ENCODE data around the gene FUT3.
A peak's percentile ranks its signal among the peaks of the same experiment; 100 is the strongest.
"Not testable (repeated sequence)": the region's sequence is repeated elsewhere in the genome, so short reads cannot be mapped to it uniquely, and the experiment has no call there.

Gene FUT3

GRCh38 chr19:5867201-5868136 is 16.2 kb upstream of the FUT3 start:
- H3K4me3 Mint-ChIP-seq, result no peak overlapping the region
- H3K9me3 Mint-ChIP-seq, result no peaks in the 10 kb centered on the region
- no peak overlapping the region for H3K27ac Mint-ChIP-seq
- no peaks in the 10 kb centered on the region for H3K36me3 Mint-ChIP-seq (ENCODE audit: low read depth)
- DNase-seq, result no peak
- no peaks in the 10 kb centered on the region for H3K27me3 Mint-ChIP-seq
- no peaks in the 10 kb centered on the region for H3K4me1 Mint-ChIP-seq (ENCODE audit: low read depth)

- no peaks in the 10 kb centered on the region for H3K27me3 Mint-ChIP-seq
- no peak overlapping the region for H3K27ac Mint-ChIP-seq
- DNase-seq, result no peak
- H3K36me3 Mint-ChIP-seq (ENCODE audit: low read depth), result no peaks in the 10 kb centered on the region
- no peak overlapping the region for H3K4me3 Mint-ChIP-seq
- H3K4me1 Mint-ChIP-seq (ENCODE audit: low read depth), result no peaks in the 10 kb centered on the region
- no peaks in the 10 kb centered on the region for H3K9me3 Mint-ChIP-seq
These were observed 14.5 kb upstream of the FUT3 start for GRCh38 chr19:5865772-5866171.

- Mint-ChIP-seq H3K4me1 (ENCODE audit: low read depth) (no peaks in the 10 kb centered on the region), H3K27me3 (no peaks in the 10 kb centered on the region), H3K4me3 (no peak overlapping the region), H3K36me3 (ENCODE audit: low read depth) (no peaks in the 10 kb centered on the region), H3K27ac (peak overlapping the region; percentile 22), H3K9me3 (no peaks in the 10 kb centered on the region)
- DNase-seq, result no peak
These were observed 13.7 kb upstream of the FUT3 start for GRCh38 chr19:5864725-5865486.

GRCh38 chr19:5864013-5864720 is 12.9 kb upstream of the FUT3 start:
- H3K27me3 Mint-ChIP-seq, result no peaks in the 10 kb centered on the region
- H3K36me3 Mint-ChIP-seq (ENCODE audit: low read depth), result no peaks in the 10 kb centered on the region
- H3K27ac Mint-ChIP-seq, result no peak overlapping the region
- no peak overlapping the region for H3K4me3 Mint-ChIP-seq
- no peaks in the 10 kb centered on the region for H3K9me3 Mint-ChIP-seq
- DNase-seq, result no peak
- H3K4me1 Mint-ChIP-seq (ENCODE audit: low read depth), result no peaks in the 10 kb centered on the region

GRCh38 chr19:5863030-5863665 is 11.9 kb upstream of the FUT3 start:
- DNase-seq, result no peak
- H3K36me3 Mint-ChIP-seq (ENCODE audit: low read depth), result no peaks in the 10 kb centered on the region
- no peak overlapping the region for H3K27ac Mint-ChIP-seq
- H3K27me3 Mint-ChIP-seq, result no peaks in the 10 kb centered on the region
- H3K4me3 Mint-ChIP-seq, result no peak overlapping the region
- H3K9me3 Mint-ChIP-seq, result no peaks in the 10 kb centered on the region
- H3K4me1 Mint-ChIP-seq (ENCODE audit: low read depth), result no peaks in the 10 kb centered on the region

- Mint-ChIP-seq H3K36me3 (ENCODE audit: low read depth) (no peaks in the 10 kb centered on the region), H3K27me3 (no peaks in the 10 kb centered on the region), H3K9me3 (no peaks in the 10 kb centered on the region), H3K4me3 (no peak overlapping the region), H3K27ac (no peak overlapping the region), H3K4me1 (ENCODE audit: low read depth) (no peaks in the 10 kb centered on the region)
- DNase-seq, result no peak
These were observed 6.2 kb upstream of the FUT3 start for GRCh38 chr19:5857203-5858081.

GRCh38 chr19:5855151-5855550 is 3.9 kb upstream of the FUT3 start:
- not testable (repeated sequence) for H3K4me1 Mint-ChIP-seq (ENCODE audit: low read depth); DNase-seq; H3K36me3 Mint-ChIP-seq (ENCODE audit: low read depth); H3K9me3 Mint-ChIP-seq; H3K4me3 Mint-ChIP-seq; H3K27me3 Mint-ChIP-seq; H3K27ac Mint-ChIP-seq

GRCh38 chr19:5854121-5854520 is 2.9 kb upstream of the FUT3 start:
- H3K4me3 Mint-ChIP-seq; H3K9me3 Mint-ChIP-seq; H3K36me3 Mint-ChIP-seq (ENCODE audit: low read depth); DNase-seq; H3K4me1 Mint-ChIP-seq (ENCODE audit: low read depth); H3K27ac Mint-ChIP-seq; H3K27me3 Mint-ChIP-seq: not testable (repeated sequence)

GRCh38 chr19:5850743-5851293 is 431 bp downstream of the FUT3 start:
- Mint-ChIP-seq H3K27me3 (no peaks in the 10 kb centered on the region), H3K4me1 (ENCODE audit: low read depth) (no peaks in the 10 kb centered on the region), H3K4me3 (no peak overlapping the region), H3K27ac (no peak overlapping the region), H3K36me3 (ENCODE audit: low read depth) (no peaks in the 10 kb centered on the region), H3K9me3 (no peaks in the 10 kb centered on the region)
- DNase-seq, result no peak

- H3K27me3 Mint-ChIP-seq, result no peaks in the 10 kb centered on the region
- H3K36me3 Mint-ChIP-seq (ENCODE audit: low read depth), result no peaks in the 10 kb centered on the region
- no peak overlapping the region for H3K4me3 Mint-ChIP-seq
- no peak overlapping the region for H3K27ac Mint-ChIP-seq
- no peaks in the 10 kb centered on the region for H3K9me3 Mint-ChIP-seq
- H3K4me1 Mint-ChIP-seq (ENCODE audit: low read depth), result no peaks in the 10 kb centered on the region
- no peak for DNase-seq
These were observed 1.1 kb downstream of the FUT3 start for GRCh38 chr19:5850189-5850588.

GRCh38 chr19:5848621-5849020 is 2.6 kb downstream of the FUT3 start:
- not testable (repeated sequence) for H3K27ac Mint-ChIP-seq; H3K36me3 Mint-ChIP-seq (ENCODE audit: low read depth); H3K4me3 Mint-ChIP-seq; H3K27me3 Mint-ChIP-seq; H3K9me3 Mint-ChIP-seq; DNase-seq; H3K4me1 Mint-ChIP-seq (ENCODE audit: low read depth)

GRCh38 chr19:5847846-5848245 is 3.4 kb downstream of the FUT3 start:
- not testable (repeated sequence) for H3K4me3 Mint-ChIP-seq; H3K27ac Mint-ChIP-seq; H3K27me3 Mint-ChIP-seq; H3K9me3 Mint-ChIP-seq; H3K36me3 Mint-ChIP-seq (ENCODE audit: low read depth); H3K4me1 Mint-ChIP-seq (ENCODE audit: low read depth); DNase-seq

Measured in activated T-cell treated with anti-CD3 and anti-CD28 coated beads, Interleukin-2, amount 50 U/mL, for 24 hours (primary cell).